PFSK-1 (cell line): ENCODE results near the gene SCUBE1.

ENCODE experiments used
- FOXP2 ChIP-seq: optimal IDR thresholded peaks from 2 replicates; pipeline ENCODE3; 2011; ENCODE audit warnings: borderline replicate concordance, control low read depth, inconsistent platforms; ENCODE audit not compliant: insufficient read depth; ENCODE audit errors: extremely low read length, extremely low read depth
- POLR2AphosphoS5 ChIP-seq: IDR thresholded peaks from 2 replicates; pipeline ENCODE4 v1.6.1; 2012; ENCODE audit warnings: low read depth, mild to moderate bottlenecking, control low read depth, low read length, moderate library complexity
- REST ChIP-seq, 2 experiments: IDR thresholded peaks; 2 replicates each; pipeline versions ENCODE4 v1.6.1 to v1.8.0; 2011 to 2012; ENCODE audit warnings: low read depth in 2 of 2, low read length in 2 of 2, control low read depth in 1 of 2, inconsistent platforms in 1 of 2, mild to moderate bottlenecking in 1 of 2, moderate library complexity in 1 of 2; ENCODE audit not compliant: insufficient read depth in 1 of 2
- SIN3A ChIP-seq: IDR thresholded peaks from 2 replicates; pipeline ENCODE4 v1.6.1; 2012; ENCODE audit warnings: mild to moderate bottlenecking, low read length, moderate library complexity, borderline replicate concordance; ENCODE audit not compliant: insufficient read depth
- TAF1 ChIP-seq: IDR thresholded peaks from 2 replicates; pipeline ENCODE4 v1.6.1; 2012; ENCODE audit warnings: low read length, control low read depth, borderline replicate concordance; ENCODE audit not compliant: insufficient read depth

SCUBE1 gene

GRCh38 chr22:43166132-43166930 lies 176.8 kb downstream of the SCUBE1 start:
- TF ChIP-seq REST (IDR thresholded peaks at IDR 0.05; ENCODE audit: insufficient read depth in 1 of 2, low read depth in 2 of 2, low read length in 2 of 2): no peak

GRCh38 chr22:43164636-43165035 lies 178.5 kb downstream of the SCUBE1 start:
- TF ChIP-seq POLR2AphosphoS5 (no peak), TAF1 (no peak)

- TF ChIP-seq TAF1: no peak
Observed at GRCh38 chr22:43163241-43163795, 179.9 kb downstream of the SCUBE1 start.

- no peak for TF ChIP-seq FOXP2
- TF ChIP-seq REST (IDR thresholded peaks at IDR 0.05; ENCODE audit: insufficient read depth in 1 of 2, low read depth in 2 of 2, low read length in 2 of 2): no peak
- TF ChIP-seq POLR2AphosphoS5: no peak
- TF ChIP-seq TAF1: no peak
- TF ChIP-seq SIN3A: no peak
Observed at GRCh38 chr22:43162412-43163150, 180.6 kb downstream of the SCUBE1 start.

- TF ChIP-seq TAF1 (no peak), POLR2AphosphoS5 (no peak), REST (IDR thresholded peaks at IDR 0.05; ENCODE audit: insufficient read depth in 1 of 2, low read depth in 2 of 2, low read length in 2 of 2) (no peak), FOXP2 (no peak), SIN3A (no peak)
Observed at GRCh38 chr22:43160497-43161126, 182.6 kb downstream of the SCUBE1 start.

GRCh38 chr22:43159484-43160178 lies 183.5 kb downstream of the SCUBE1 start:
- TF ChIP-seq TAF1 (no peak), POLR2AphosphoS5 (no peak), SIN3A (no peak), FOXP2 (no peak)
